ENCODE measurements around the gene MMP7. TPM values are rescaled to one million over a fixed set of nuclear protein-coding genes. Genes with fewer than 3 reads are reported as not detected.

The MMP7 gene
- total RNA-seq: 0.71 TPM in 1 of 2 replicates, not detected in the other

GRCh38 chr11:102530558-102530957 is at the start of gene MMP7:
TSS of gene MMP7 (minus strand) at chr11:102530747. CDS start at chr11:102530700, 47 bp downstream.

Other genes starting within 250 kb of the MMP7 start
- gene BIRC3, start 213.3 kb downstream of the MMP7 start, total RNA-seq: 0.71 and 0.86 TPM in 2 replicates
- 41.5 and 55.1 TPM in 2 replicates for gene BIRC2, start 183.5 kb downstream of the MMP7 start, total RNA-seq
- gene TMEM123, start 78.0 kb downstream of the MMP7 start, total RNA-seq: 76.7 and 84.0 TPM in 2 replicates
- not detected in 2 replicates for gene MMP20, start 94.6 kb upstream of the MMP7 start, total RNA-seq
- gene MMP27, start 175.0 kb upstream of the MMP7 start, total RNA-seq: not detected in 2 replicates
- gene MMP8, start 194.2 kb upstream of the MMP7 start, total RNA-seq: not detected in 2 replicates
- 0.29 TPM in 1 of 2 replicates, not detected in the other for gene MMP10, start 249.9 kb upstream of the MMP7 start, total RNA-seq